Measurements from ENCODE around the gene OCLN.

The OCLN gene

GRCh38 chr5:69489246-69489645 is 3.3 kb upstream of the OCLN start:
- Histone ChIP-seq H3K4me1 (ENCODE audit: control insufficient read depth, insufficient read depth, low read length) (peaks cover 3% of the 10 kb centered on the region), H3K4me3 (ENCODE audit: insufficient read depth, low read depth, low read length) (no peak overlapping the region), H3K36me3 (ENCODE audit: control insufficient read depth, insufficient read depth, low read length) (no peaks in the 10 kb centered on the region), H3K9me3 (ENCODE audit: control insufficient read depth, low read length) (no peaks in the 10 kb centered on the region), H3K27ac (ENCODE audit: insufficient read depth, low read depth, low read length, poor library complexity, severe bottlenecking) (no peak overlapping the region), H3K27me3 (ENCODE audit: control insufficient read depth, insufficient read depth, low read length, poor library complexity, severe bottlenecking) (peaks cover 36% of the 10 kb centered on the region)
- 72 to 85% methylated on average over 4 of the region's 4 CpGs for WGBS, 2 experiments

DNA sequence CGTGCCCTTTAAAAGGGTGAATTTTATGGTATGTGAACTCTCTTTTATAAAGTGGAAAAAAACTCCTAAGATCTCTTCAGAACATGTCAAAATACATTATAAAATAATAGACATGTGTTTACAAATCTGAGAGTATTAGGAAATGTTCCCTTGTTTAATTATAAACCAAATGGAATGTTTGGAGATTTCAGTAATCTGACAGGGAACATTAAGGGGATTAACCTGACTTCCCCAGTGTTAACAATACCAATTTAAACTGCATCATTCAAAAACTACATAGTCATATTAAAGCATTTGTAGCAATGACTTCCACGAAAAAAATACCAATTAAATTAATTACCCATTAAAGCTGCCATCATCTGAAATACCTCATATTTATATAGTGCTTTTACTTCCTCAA is 1.6 kb upstream of the OCLN start:
- Histone ChIP-seq H3K27ac (ENCODE audit: insufficient read depth, low read depth, low read length, poor library complexity, severe bottlenecking) (no peak overlapping the region), H3K36me3 (ENCODE audit: control insufficient read depth, insufficient read depth, low read length) (no peaks in the 10 kb centered on the region), H3K4me3 (ENCODE audit: insufficient read depth, low read depth, low read length) (no peak overlapping the region), H3K9me3 (ENCODE audit: control insufficient read depth, low read length) (no peaks in the 10 kb centered on the region), H3K4me1 (ENCODE audit: control insufficient read depth, insufficient read depth, low read length) (peaks cover 3% of the 10 kb centered on the region), H3K27me3 (ENCODE audit: control insufficient read depth, insufficient read depth, low read length, poor library complexity, severe bottlenecking) (peaks cover 36% of the 10 kb centered on the region)
- WGBS, 2 experiments, result 64 to 93% methylated on average over 1 to 2 of the region's 2 CpGs

- H3K27ac ChIP-seq (ENCODE audit: insufficient read depth, low read depth, low read length, poor library complexity, severe bottlenecking), result no peak overlapping the region
- peak overlapping the region; percentile 81 for H3K4me3 ChIP-seq (ENCODE audit: insufficient read depth, low read depth, low read length)
- WGBS, 2 experiments, result 10 to 15% methylated on average over 16 to 17 of the region's 17 CpGs
- peaks cover 36% of the 10 kb centered on the region for H3K27me3 ChIP-seq (ENCODE audit: control insufficient read depth, insufficient read depth, low read length, poor library complexity, severe bottlenecking)
- peaks cover 3% of the 10 kb centered on the region for H3K4me1 ChIP-seq (ENCODE audit: control insufficient read depth, insufficient read depth, low read length)
- H3K9me3 ChIP-seq (ENCODE audit: control insufficient read depth, low read length), result no peaks in the 10 kb centered on the region
- no peaks in the 10 kb centered on the region for H3K36me3 ChIP-seq (ENCODE audit: control insufficient read depth, insufficient read depth, low read length)
Measured at GRCh38 chr5:69491838-69492390, 676 bp upstream of the OCLN start.

GRCh38 chr5:69492923-69493395 is 369 bp downstream of the OCLN start:
- WGBS, 2 experiments, result 0% methylated on average over 42 of the region's 42 CpGs
- peaks cover 36% of the 10 kb centered on the region for H3K27me3 ChIP-seq (ENCODE audit: control insufficient read depth, insufficient read depth, low read length, poor library complexity, severe bottlenecking)

GRCh38 chr5:69493396-69494133 is 975 bp downstream of the OCLN start:
- Histone ChIP-seq H3K36me3 (ENCODE audit: control insufficient read depth, insufficient read depth, low read length) (no peaks in the 10 kb centered on the region), H3K27ac (ENCODE audit: insufficient read depth, low read depth, low read length, poor library complexity, severe bottlenecking) (no peak overlapping the region), H3K9me3 (ENCODE audit: control insufficient read depth, low read length) (no peaks in the 10 kb centered on the region), H3K4me3 (ENCODE audit: insufficient read depth, low read depth, low read length) (peak overlapping the region; percentile 81), H3K27me3 (ENCODE audit: control insufficient read depth, insufficient read depth, low read length, poor library complexity, severe bottlenecking) (peaks cover 36% of the 10 kb centered on the region), H3K4me1 (ENCODE audit: control insufficient read depth, insufficient read depth, low read length) (peaks cover 3% of the 10 kb centered on the region)
- 1 to 2% methylated on average over 62 of the region's 62 CpGs for WGBS, 2 experiments

More at GRCh38 chr5:69492923-69493395, 369 bp downstream of the OCLN start:
- Histone ChIP-seq H3K9me3 (ENCODE audit: control insufficient read depth, low read length) (no peaks in the 10 kb centered on the region), H3K36me3 (ENCODE audit: control insufficient read depth, insufficient read depth, low read length) (no peaks in the 10 kb centered on the region), H3K4me3 (ENCODE audit: insufficient read depth, low read depth, low read length) (peak overlapping the region; percentile 81), H3K27ac (ENCODE audit: insufficient read depth, low read depth, low read length, poor library complexity, severe bottlenecking) (no peak overlapping the region), H3K4me1 (ENCODE audit: control insufficient read depth, insufficient read depth, low read length) (peaks cover 3% of the 10 kb centered on the region)

GRCh38 chr5:69494452-69494851 is 1.9 kb downstream of the OCLN start:
- peaks cover 36% of the 10 kb centered on the region for H3K27me3 ChIP-seq (ENCODE audit: control insufficient read depth, insufficient read depth, low read length, poor library complexity, severe bottlenecking)
- peaks cover 3% of the 10 kb centered on the region for H3K4me1 ChIP-seq (ENCODE audit: control insufficient read depth, insufficient read depth, low read length)
- H3K36me3 ChIP-seq (ENCODE audit: control insufficient read depth, insufficient read depth, low read length), result no peaks in the 10 kb centered on the region
- H3K27ac ChIP-seq (ENCODE audit: insufficient read depth, low read depth, low read length, poor library complexity, severe bottlenecking), result no peak overlapping the region
- H3K4me3 ChIP-seq (ENCODE audit: insufficient read depth, low read depth, low read length), result no peak overlapping the region
- WGBS, 2 experiments, result 81 to 82% methylated on average over 8 of the region's 8 CpGs
- no peaks in the 10 kb centered on the region for H3K9me3 ChIP-seq (ENCODE audit: control insufficient read depth, low read length)

DNA sequence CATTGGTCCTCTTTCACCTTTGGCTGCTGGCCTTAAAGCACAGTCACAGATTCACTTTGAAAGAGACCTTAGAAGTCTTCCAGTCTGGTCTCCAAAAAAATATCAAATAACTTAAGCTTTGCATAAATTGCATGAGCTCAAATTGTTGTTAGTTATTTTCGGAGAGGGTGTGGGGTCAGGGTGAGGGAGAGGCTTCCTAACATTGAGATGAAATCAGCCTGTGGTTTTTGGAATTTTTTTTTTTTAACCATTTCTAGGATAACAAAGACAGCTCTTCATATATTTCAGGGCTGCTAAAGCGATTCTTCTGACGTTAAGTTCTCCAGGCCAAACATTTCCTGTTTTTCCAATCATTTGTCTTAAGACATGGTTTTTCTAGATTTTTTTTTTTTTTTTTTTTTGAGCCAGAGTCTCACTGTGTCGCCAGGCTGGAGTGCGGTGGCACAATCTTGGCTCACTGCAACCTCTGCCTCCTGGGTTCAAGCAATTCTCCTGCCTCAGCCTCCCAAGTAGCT is 4.5 kb downstream of the OCLN start:
- H3K4me1 ChIP-seq (ENCODE audit: control insufficient read depth, insufficient read depth, low read length), result peaks cover 3% of the 10 kb centered on the region
- WGBS, 2 experiments, result 89 to 93% methylated on average over 5 of the region's 5 CpGs
- H3K27ac ChIP-seq (ENCODE audit: insufficient read depth, low read depth, low read length, poor library complexity, severe bottlenecking), result no peak overlapping the region
- H3K4me3 ChIP-seq (ENCODE audit: insufficient read depth, low read depth, low read length), result no peak overlapping the region
- H3K36me3 ChIP-seq (ENCODE audit: control insufficient read depth, insufficient read depth, low read length), result no peaks in the 10 kb centered on the region
- H3K27me3 ChIP-seq (ENCODE audit: control insufficient read depth, insufficient read depth, low read length, poor library complexity, severe bottlenecking), result peaks cover 19% of the 10 kb centered on the region
- H3K9me3 ChIP-seq (ENCODE audit: control insufficient read depth, low read length), result no peaks in the 10 kb centered on the region

DNA sequence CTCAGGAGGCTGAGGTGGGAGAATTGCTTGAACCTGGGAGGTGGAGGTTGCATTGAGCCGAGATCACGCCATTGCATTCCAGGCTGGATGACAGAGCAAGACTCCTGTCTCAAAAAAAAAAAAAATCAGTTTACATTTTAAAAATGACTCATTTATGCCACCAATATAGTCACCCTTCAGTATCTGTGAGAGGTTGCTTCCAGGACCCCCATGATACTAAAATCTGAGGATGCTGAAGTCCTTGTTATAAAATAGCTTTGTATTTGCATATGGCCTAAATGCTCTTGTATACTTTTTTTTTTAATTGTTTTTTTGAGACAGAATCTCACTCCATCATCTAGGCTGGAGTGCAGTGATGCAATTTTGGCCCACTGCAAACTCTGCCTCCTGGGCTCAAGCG is 5.8 kb downstream of the OCLN start:
- 91 to 95% methylated on average over 3 of the region's 3 CpGs for WGBS, 2 experiments
- Histone ChIP-seq H3K27me3 (ENCODE audit: control insufficient read depth, insufficient read depth, low read length, poor library complexity, severe bottlenecking) (peaks cover 6% of the 10 kb centered on the region), H3K4me3 (ENCODE audit: insufficient read depth, low read depth, low read length) (no peak overlapping the region), H3K4me1 (ENCODE audit: control insufficient read depth, insufficient read depth, low read length) (peaks cover 5% of the 10 kb centered on the region), H3K27ac (ENCODE audit: insufficient read depth, low read depth, low read length, poor library complexity, severe bottlenecking) (no peak overlapping the region), H3K9me3 (ENCODE audit: control insufficient read depth, low read length) (no peaks in the 10 kb centered on the region), H3K36me3 (ENCODE audit: control insufficient read depth, insufficient read depth, low read length) (no peaks in the 10 kb centered on the region)

DNA sequence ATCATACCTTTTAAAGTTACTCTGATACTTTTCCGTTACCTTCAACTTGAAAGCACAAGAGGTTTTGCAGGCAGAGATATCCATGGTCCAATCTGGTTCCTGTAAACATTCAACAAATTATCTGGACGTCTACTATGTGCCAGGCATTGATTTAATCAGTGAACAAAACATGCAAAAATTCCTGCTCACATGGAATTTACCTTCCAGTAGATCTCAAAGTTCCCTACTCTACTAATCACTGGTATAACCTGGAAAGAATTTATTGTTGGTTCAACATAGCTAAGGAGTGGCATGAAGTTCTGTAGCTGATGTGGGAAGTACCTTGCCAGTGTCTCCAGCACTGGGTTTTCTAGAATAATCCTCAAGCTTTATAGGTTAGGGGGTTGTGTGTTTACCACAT is 9.8 kb downstream of the OCLN start:
- Histone ChIP-seq H3K4me1 (ENCODE audit: control insufficient read depth, insufficient read depth, low read length) (peaks cover 2% of the 10 kb centered on the region), H3K27ac (ENCODE audit: insufficient read depth, low read depth, low read length, poor library complexity, severe bottlenecking) (no peak overlapping the region)

GRCh38 chr5:69502767-69503488 is 10.3 kb downstream of the OCLN start:
- Histone ChIP-seq H3K9me3 (ENCODE audit: control insufficient read depth, low read length) (no peaks in the 10 kb centered on the region), H3K36me3 (ENCODE audit: control insufficient read depth, insufficient read depth, low read length) (no peaks in the 10 kb centered on the region), H3K4me1 (ENCODE audit: control insufficient read depth, insufficient read depth, low read length) (peaks cover 2% of the 10 kb centered on the region), H3K27ac (ENCODE audit: insufficient read depth, low read depth, low read length, poor library complexity, severe bottlenecking) (no peak overlapping the region), H3K27me3 (ENCODE audit: control insufficient read depth, insufficient read depth, low read length, poor library complexity, severe bottlenecking) (no peaks in the 10 kb centered on the region), H3K4me3 (ENCODE audit: insufficient read depth, low read depth, low read length) (no peak overlapping the region)
- 63 to 64% methylated on average over 7 of the region's 7 CpGs for WGBS, 2 experiments

More for the DNA sequence above, 9.8 kb downstream of the OCLN start:
- no peaks in the 10 kb centered on the region for H3K36me3 ChIP-seq (ENCODE audit: control insufficient read depth, insufficient read depth, low read length)
- no peaks in the 10 kb centered on the region for H3K9me3 ChIP-seq (ENCODE audit: control insufficient read depth, low read length)
- 83 to 85% methylated on average over 2 of the region's 2 CpGs for WGBS, 2 experiments
- no peaks in the 10 kb centered on the region for H3K27me3 ChIP-seq (ENCODE audit: control insufficient read depth, insufficient read depth, low read length, poor library complexity, severe bottlenecking)
- H3K4me3 ChIP-seq (ENCODE audit: insufficient read depth, low read depth, low read length), result no peak overlapping the region

Measured in ectodermal cell (in vitro differentiated cells).